Subcutaneous adipose tissue (tissue), 4 donors: ENCODE results near the gene TIE1. TPM values are rescaled to one million over a fixed set of nuclear protein-coding genes. Genes with fewer than 3 reads are reported as not detected.

Source experiments
- CTCF ChIP-seq: fragments of 450-650 bp; IDR thresholded peaks from one replicate; pipeline ENCODE4 v1.5.1; 2016; ENCODE audit warnings: low read depth, mild to moderate bottlenecking, control low read depth, antibody characterized with exemption, moderate library complexity
- total RNA-seq, 4 donors: library from RNA; depleted of rRNA; stranded (reverse); fragments of >200 nt; gene quantifications; one replicate each; pipeline ENCODE4 v1.1.0, GENCODE V29; 2016

The TIE1 gene
- total RNA-seq, 4 donors from 2014 or later = 16.0 to 147 (median 25.9) TPM

GRCh38 chr1:43275826-43276620 lies 24.8 kb upstream of the TIE1 start:
- no peak for TF ChIP-seq CTCF

- no peak for TF ChIP-seq CTCF
Observed at GRCh38 chr1:43276673-43277072, 24.1 kb upstream of the TIE1 start.

- no peak for TF ChIP-seq CTCF
Observed at GRCh38 chr1:43277116-43277876, 23.5 kb upstream of the TIE1 start.

- TF ChIP-seq CTCF = no peak
Observed at GRCh38 chr1:43279161-43279560, 21.6 kb upstream of the TIE1 start.

GRCh38 chr1:43279666-43280065 lies 21.1 kb upstream of the TIE1 start:
- TF ChIP-seq CTCF = no peak

- TF ChIP-seq CTCF = no peak
Observed at GRCh38 chr1:43280692-43281091, 20.1 kb upstream of the TIE1 start.

GRCh38 chr1:43282220-43283195 lies 18.3 kb upstream of the TIE1 start:
- TF ChIP-seq CTCF = no peak
